ENCODE data around the gene ASF1A.

DNA sequence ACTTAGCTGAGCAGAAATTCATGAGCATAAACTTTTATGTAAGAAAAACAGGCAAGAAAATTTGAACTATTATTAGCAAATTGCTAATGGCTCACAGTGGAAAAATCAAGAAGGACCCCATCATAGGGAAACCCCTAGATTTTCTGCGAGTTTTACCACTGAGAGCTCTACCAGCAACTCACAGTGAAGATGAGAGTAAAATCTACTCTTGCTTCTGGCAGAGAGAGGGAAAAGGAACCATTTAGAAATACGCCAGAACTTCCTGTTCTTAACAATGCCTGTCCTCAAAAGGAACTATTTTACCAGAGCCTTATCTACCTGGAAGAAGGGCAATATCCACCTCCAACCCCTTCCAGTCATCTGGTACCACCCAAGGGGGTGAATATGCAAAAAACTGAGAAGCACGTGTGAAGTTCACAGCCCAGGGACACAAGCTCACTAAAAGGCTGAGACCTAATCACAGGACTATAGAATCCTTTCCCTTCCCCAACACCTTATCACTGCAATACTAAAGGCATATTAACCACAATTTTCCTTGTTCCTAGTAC is 34.4 kb upstream of the ASF1A start:
- TF ChIP-seq POLR2A (IDR thresholded peaks at IDR 0.05): no peak
- TF ChIP-seq, protein P1, sequence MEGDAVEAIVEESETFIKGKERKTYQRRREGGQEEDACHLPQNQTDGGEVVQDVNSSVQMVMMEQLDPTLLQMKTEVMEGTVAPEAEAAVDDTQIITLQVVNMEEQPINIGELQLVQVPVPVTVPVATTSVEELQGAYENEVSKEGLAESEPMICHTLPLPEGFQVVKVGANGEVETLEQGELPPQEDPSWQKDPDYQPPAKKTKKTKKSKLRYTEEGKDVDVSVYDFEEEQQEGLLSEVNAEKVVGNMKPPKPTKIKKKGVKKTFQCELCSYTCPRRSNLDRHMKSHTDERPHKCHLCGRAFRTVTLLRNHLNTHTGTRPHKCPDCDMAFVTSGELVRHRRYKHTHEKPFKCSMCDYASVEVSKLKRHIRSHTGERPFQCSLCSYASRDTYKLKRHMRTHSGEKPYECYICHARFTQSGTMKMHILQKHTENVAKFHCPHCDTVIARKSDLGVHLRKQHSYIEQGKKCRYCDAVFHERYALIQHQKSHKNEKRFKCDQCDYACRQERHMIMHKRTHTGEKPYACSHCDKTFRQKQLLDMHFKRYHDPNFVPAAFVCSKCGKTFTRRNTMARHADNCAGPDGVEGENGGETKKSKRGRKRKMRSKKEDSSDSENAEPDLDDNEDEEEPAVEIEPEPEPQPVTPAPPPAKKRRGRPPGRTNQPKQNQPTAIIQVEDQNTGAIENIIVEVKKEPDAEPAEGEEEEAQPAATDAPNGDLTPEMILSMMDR (IDR thresholded peaks at IDR 0.05): no peak

Measured in Peyer's patch (tissue), 4 donors.